Smooth muscle cell of the umbilical artery (primary cell): ENCODE results near the gene GNAT3. TPM values are rescaled to one million over a fixed set of nuclear protein-coding genes. Genes with fewer than 3 reads are reported as not detected.

Experiments
- total RNA-seq: library from RNA; depleted of rRNA; stranded (reverse); fragments of >200 nt; gene quantifications from 2 replicates; pipeline ENCODE4 v1.2.3, GENCODE V29; 2014

The GNAT3 gene
- not detected in 2 replicates for total RNA-seq

DNA sequence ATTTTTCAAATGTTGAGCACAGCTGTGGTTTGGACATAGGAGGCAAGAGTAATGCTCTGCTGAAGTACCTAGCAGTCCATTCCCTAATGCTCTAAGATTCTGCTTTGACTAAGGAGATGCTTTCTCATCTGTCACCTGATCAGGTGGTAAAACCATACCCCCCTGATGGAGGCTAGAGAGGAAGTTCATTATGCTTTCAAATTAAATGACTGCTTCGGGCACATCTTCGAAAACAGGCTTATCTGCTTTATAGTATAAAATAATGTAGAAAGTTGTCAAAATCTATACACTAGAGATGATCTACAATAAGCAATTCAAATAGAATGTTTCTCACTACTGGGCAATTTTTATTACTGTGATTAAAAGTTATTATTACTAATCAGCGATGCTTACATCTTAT, at the start of gene GNAT3:
Gene GNAT3 (minus strand): TSS at position 101 of the 400 bp plus-strand sequence. CDS start 138 bp downstream, outside the sequence.

Other genes starting within 250 kb of the GNAT3 start
- 1.2 TPM in 2 replicates for gene CD36, start 126.6 kb upstream of the GNAT3 start, total RNA-seq